HG03354 (cell line): ENCODE results near the gene FAM83D.
"Not testable (repeated sequence)": the region's sequence is repeated elsewhere in the genome, so short reads cannot be mapped to it uniquely, and the experiment has no call there.

Experiments used
- ATAC-seq: cut with Tn5 transposase; IDR thresholded peaks from one replicate; pipeline ENCODE4 v1.9.1; 2021; ENCODE audit warnings: mild to moderate bottlenecking; ENCODE audit not compliant: unreplicated experiment, poor library complexity, severe bottlenecking

FAM83D gene

GRCh38 chr20:38991814-38992704 is 65.8 kb downstream of the FAM83D start:
- ATAC-seq: no peak

GRCh38 chr20:38995536-38996044 is 69.4 kb downstream of the FAM83D start:
- ATAC-seq: no peak

- ATAC-seq: not testable (repeated sequence)
These were observed 70.6 kb downstream of the FAM83D start for GRCh38 chr20:38996866-38997265.

- ATAC-seq: peak; percentile 89
These were observed 71.4 kb downstream of the FAM83D start for GRCh38 chr20:38997622-38998021.

- ATAC-seq: no peak
These were observed 73.0 kb downstream of the FAM83D start for GRCh38 chr20:38999217-38999616.

GRCh38 chr20:38999965-39000910 is 74.0 kb downstream of the FAM83D start:
- ATAC-seq: no peak
